22Rv1 (cell line): Measurements from ENCODE around the gene FOCAD.

Experiments used
- H3K27ac ChIP-seq: fragments of 450-650 bp; 2 replicates; pipeline ENCODE4 v1.5.1; 2017
- ZFX ChIP-seq: fragments of 450-650 bp; IDR thresholded peaks from 2 replicates; pipeline ENCODE4 v1.6.1; 2017; ENCODE audit warnings: antibody characterized with exemption, borderline replicate concordance
- TF ChIP-seq, protein P1 (sequence below): fragments of 450-650 bp; IDR thresholded peaks from 2 replicates; pipeline ENCODE4 v1.5.1; 2017; ENCODE audit warnings: mild to moderate bottlenecking

The FOCAD gene

DNA sequence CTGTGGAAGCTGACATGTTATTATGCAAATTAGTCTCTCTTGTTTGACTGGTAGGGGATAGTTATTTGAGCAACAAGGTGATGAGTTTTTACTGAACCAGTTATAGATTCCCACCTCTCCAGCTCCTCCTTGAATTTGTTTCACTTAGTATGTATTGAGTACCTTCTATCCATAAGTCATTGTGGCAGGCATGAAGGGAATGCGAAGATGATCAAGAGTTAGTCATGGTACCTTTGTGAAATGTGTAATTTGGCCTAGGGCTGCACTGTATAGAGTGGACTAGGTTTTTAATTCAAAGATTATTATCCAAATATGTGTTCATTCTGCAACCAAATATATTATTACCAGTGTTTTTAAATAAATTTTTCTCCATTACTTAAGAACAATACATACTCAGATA, 237.3 kb downstream of the FOCAD start:
- TF ChIP-seq ZFX = no peak
- H3K27ac ChIP-seq = no peak overlapping the region

DNA sequence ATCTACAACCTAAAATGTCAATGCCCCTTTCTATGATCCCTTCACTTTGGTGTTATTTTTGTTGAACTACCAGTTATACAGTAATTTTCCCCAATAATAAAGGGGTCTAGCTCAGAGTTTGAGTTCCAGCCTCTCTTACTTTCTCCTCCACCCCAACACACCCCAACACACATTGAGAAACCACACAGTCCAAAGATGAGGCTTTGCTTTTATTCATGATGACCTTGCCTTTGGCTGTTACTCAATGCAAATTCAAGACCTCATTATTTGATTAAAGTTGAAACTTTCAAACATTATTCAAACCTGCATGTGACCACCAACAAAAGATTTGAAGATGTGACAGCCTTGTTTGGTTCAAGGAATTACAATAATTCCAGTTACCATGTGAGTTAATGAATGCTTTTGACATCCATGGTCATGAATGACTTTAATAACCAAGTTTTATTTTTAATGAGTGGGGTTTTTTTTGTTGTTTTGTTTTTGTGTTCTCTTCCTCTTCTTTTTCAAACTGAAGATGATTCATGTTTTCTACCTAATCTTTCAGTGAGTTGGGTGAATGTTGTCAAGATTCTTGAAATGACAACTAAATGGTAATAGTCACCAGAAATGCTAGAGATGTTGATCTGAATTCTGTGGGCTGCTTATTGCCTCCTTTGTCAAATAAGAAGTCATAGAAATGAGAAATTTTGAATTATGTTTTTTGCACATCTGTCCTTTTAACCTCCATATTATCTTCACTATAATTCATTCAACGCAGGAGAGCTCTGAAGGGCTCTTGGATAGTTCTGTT, 241.4 kb downstream of the FOCAD start:
- H3K27ac ChIP-seq = no peak overlapping the region
- no peak for TF ChIP-seq ZFX
- TF ChIP-seq, protein P1, sequence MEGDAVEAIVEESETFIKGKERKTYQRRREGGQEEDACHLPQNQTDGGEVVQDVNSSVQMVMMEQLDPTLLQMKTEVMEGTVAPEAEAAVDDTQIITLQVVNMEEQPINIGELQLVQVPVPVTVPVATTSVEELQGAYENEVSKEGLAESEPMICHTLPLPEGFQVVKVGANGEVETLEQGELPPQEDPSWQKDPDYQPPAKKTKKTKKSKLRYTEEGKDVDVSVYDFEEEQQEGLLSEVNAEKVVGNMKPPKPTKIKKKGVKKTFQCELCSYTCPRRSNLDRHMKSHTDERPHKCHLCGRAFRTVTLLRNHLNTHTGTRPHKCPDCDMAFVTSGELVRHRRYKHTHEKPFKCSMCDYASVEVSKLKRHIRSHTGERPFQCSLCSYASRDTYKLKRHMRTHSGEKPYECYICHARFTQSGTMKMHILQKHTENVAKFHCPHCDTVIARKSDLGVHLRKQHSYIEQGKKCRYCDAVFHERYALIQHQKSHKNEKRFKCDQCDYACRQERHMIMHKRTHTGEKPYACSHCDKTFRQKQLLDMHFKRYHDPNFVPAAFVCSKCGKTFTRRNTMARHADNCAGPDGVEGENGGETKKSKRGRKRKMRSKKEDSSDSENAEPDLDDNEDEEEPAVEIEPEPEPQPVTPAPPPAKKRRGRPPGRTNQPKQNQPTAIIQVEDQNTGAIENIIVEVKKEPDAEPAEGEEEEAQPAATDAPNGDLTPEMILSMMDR = no peak

DNA sequence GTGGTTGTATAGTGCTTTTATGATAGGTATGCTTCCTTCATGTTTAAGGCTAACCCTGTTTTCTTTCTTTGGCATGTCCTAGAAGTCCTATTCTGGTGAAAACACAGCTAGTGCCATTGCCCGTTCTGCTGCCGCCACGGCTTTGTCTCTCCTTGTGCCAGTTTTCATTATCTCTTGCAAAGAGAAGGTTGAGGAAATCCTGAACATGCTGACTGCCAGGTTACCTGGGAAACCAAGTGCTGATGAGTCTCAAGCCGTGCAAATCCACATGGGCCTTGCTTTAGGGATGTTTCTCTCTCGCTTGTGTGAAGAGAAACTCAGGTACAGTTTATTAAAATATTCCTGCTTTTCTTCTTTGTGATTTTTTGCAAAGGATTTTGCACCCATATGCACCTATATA, 245.2 kb downstream of the FOCAD start:
- TF ChIP-seq ZFX = no peak
- TF ChIP-seq, protein P1 = no peak

DNA sequence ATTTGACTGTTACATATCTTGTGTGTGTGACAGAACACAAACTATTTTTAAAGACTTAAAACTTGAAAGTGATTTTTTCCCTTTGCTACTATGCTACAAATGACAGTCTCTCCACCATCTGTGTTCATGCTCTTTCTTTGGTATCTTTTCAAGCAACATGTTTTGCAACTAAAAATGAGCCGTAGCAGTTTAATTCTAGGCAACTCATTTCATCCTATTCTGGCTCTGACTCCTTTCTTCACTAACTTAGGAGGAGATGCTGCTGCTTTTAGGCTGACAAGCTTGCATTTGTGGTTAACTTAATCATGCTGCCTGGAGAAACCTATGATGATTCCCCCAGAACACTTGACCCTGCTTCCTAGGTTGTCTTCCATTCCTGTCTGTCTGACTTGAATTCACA, 246.8 kb downstream of the FOCAD start:
- no peak overlapping the region for H3K27ac ChIP-seq
- no peak for TF ChIP-seq ZFX
- TF ChIP-seq, protein P1 = no peak

More for the DNA sequence above, 245.2 kb downstream of the FOCAD start:
- no peak overlapping the region for H3K27ac ChIP-seq

DNA sequence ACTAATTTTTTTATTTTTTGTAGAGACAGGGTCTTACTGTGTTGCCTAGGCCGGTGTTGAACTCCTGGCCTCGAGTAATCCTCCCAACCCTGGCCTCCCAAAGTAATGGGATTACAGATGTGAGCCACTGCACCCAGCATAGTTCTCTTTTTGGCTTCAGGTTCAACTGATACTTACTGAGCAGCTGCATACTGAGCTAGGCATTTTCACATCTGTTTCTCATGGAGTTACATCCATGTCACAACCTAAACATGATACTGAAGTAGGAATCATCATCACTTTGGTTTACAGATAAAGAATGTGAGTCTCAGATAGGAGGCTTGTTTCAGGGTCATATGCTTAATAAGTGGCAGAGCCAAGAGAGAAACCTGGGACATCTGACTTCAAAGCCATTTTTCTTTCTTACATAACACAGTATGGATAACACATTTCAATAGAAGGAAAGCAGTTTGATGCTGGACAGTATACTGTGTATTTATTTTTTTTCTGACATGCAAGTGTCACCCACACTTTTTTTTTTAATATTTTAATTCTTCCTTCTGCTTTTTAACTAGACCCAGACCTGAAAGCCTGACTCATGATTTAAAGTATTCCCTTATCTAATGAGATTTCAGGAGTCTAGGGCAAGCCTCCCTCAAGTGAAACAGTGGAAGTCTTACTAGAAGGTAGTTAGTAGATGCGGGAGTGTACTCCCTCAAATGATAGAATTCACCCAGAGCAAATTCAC, 256.6 kb downstream of the FOCAD start:
- TF ChIP-seq, protein P1 = no peak
- TF ChIP-seq ZFX = no peak
- no peak overlapping the region for H3K27ac ChIP-seq

DNA sequence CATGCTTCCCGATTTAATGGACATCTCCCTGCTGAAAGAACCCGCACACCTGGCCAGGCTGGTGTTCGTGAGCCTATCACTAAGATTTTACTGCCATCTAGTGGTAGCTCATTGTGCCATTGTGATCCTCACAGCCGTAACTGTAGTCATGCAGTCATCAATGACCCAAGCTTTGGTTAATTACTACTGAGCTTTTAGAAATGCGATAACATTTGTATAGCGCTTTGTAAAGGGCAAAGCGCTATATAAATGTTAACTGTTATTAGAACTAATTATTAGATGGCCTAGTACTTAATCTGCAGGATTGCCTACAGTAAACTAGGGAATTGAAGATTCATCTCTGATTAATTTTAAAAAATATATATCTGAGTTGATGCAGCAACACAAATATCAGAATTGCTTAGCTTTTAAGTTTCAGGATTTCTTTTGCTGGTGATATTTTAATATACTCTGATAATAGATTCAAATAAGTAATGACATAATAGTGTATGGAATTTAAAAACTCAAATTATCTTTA, 257.2 kb downstream of the FOCAD start:
- TF ChIP-seq ZFX = no peak
- TF ChIP-seq, protein P1 = peak; percentile 81
- no peak overlapping the region for H3K27ac ChIP-seq

DNA sequence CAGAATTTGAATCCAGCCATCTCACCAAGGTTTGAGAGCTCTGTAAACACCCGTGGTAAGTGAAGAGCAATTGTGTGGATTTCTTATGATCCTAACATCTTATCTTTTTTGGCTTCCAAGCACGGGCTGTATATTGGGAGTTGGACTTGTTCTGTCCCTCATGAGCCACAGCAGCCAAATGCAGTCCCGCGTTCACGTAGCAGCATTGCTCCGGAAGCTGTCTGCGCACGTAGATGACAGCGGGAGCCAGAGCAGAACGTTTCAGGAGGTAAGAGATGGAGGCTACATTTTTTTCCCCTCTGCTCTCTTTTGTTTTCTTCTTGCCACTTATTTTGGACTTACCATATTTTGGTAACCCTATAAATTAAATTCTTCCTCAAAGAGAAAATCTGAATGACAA, 260.4 kb downstream of the FOCAD start:
- TF ChIP-seq, protein P1 = no peak
- TF ChIP-seq ZFX = no peak
- H3K27ac ChIP-seq = no peak overlapping the region
